WTC11 (cell line): ENCODE data around the gene TAF11L14. TPM values are rescaled to one million over a fixed set of nuclear protein-coding genes. Genes with fewer than 3 reads are reported as not detected.

Experiments
- ATAC-seq: fragments of 200-7000 bp; cut with Tn5 transposase; 2 replicates; pipeline ENCODE4 v1.10.0; 2021; ENCODE audit warnings: mild to moderate bottlenecking, moderate library complexity
- CTCF ChIA-PET: fragments of 300-600 bp; sonication (Branson Sonifier 250); formaldehyde crosslinking; loops from one replicate; lab custom pipeline; 2021; ENCODE audit warnings: antibody characterized with exemption; lab: Charles Lee
- POLR2A ChIA-PET: fragments of 350-600 bp; sonication (Branson Sonifier 250); formaldehyde crosslinking; loops from one replicate; lab custom pipeline; 2021; ENCODE audit warnings: antibody characterized with exemption; lab: Charles Lee
- DNase-seq: peaks from one replicate; pipeline ENCODE4 v3.0.0; 2021; ENCODE audit warnings: low spot score
- H3K27ac Mint-ChIP-seq: 2 replicates; pipeline ENCODE4 v1.8.0; 2021; ENCODE audit warnings: mixed read lengths
- H3K27me3 Mint-ChIP-seq: 2 replicates; pipeline ENCODE4 v1.8.0; 2021; ENCODE audit warnings: low read depth, mild to moderate bottlenecking, moderate library complexity, mixed read lengths
- H3K36me3 Mint-ChIP-seq: 2 replicates; pipeline ENCODE4 v1.8.0; 2021; ENCODE audit warnings: mixed read lengths
- H3K4me1 Mint-ChIP-seq: 2 replicates; pipeline ENCODE4 v1.8.0; 2022; ENCODE audit warnings: mixed read lengths
- H3K4me3 Mint-ChIP-seq: 2 replicates; pipeline ENCODE4 v1.8.0; 2021; ENCODE audit warnings: mild to moderate bottlenecking, moderate library complexity, mixed read lengths
- H3K9me3 Mint-ChIP-seq: 2 replicates; pipeline ENCODE4 v1.8.0; 2021; ENCODE audit warnings: mixed read lengths
- ARID4B ChIP-seq: sonication (generic); formaldehyde crosslinking; IDR thresholded peaks from 2 replicates; pipeline ENCODE4 v1.8.0; 2023; ENCODE audit warnings: missing genetic modification reagents, mild to moderate bottlenecking, borderline replicate concordance
- ATF1 ChIP-seq: sonication (generic); formaldehyde crosslinking; IDR thresholded peaks from 2 replicates; pipeline ENCODE4 v1.8.1; 2023; ENCODE audit warnings: mild to moderate bottlenecking, moderate library complexity, missing genetic modification reagents
- CTCF ChIP-seq: fragments of 200-600 bp; IDR thresholded peaks from 2 replicates; pipeline ENCODE4 v1.8.0; 2022; ENCODE audit warnings: antibody characterized with exemption
- E2F4 ChIP-seq: sonication (generic); formaldehyde crosslinking; IDR thresholded peaks from 2 replicates; pipeline ENCODE4 v1.8.1; 2022; ENCODE audit warnings: low read depth, mild to moderate bottlenecking, moderate library complexity, missing genetic modification reagents, borderline replicate concordance
- ELF4 ChIP-seq: sonication (generic); formaldehyde crosslinking; IDR thresholded peaks from 2 replicates; pipeline ENCODE4 v1.8.1; 2022; ENCODE audit warnings: low read depth, mild to moderate bottlenecking, moderate library complexity, missing genetic modification reagents
- EMX1 ChIP-seq: fragments of 250-450 bp; sonication (Bioruptor Pico); IDR thresholded peaks from 2 replicates; pipeline ENCODE4 v1.8.0; 2021; ENCODE audit warnings: mild to moderate bottlenecking
- FOXK1 ChIP-seq: sonication (generic); formaldehyde crosslinking; IDR thresholded peaks from 2 replicates; pipeline ENCODE4 v1.8.0; 2022; ENCODE audit warnings: mild to moderate bottlenecking, moderate library complexity, missing genetic modification reagents
- GABPB1 ChIP-seq: sonication (generic); formaldehyde crosslinking; IDR thresholded peaks from 2 replicates; pipeline ENCODE4 v1.8.1; 2023; ENCODE audit warnings: mild to moderate bottlenecking, missing genetic modification reagents
- HMGXB4 ChIP-seq: sonication (generic); formaldehyde crosslinking; IDR thresholded peaks from 2 replicates; pipeline ENCODE4 v1.8.1; 2023; ENCODE audit warnings: mild to moderate bottlenecking, moderate library complexity, missing genetic modification reagents
- KAT7 ChIP-seq: sonication (generic); formaldehyde crosslinking; IDR thresholded peaks from 2 replicates; pipeline ENCODE4 v1.8.1; 2023; ENCODE audit warnings: missing genetic modification reagents, mild to moderate bottlenecking, borderline replicate concordance
- MXD4 ChIP-seq: fragments of 250-450 bp; sonication (Bioruptor Pico); IDR thresholded peaks from 2 replicates; pipeline ENCODE4 v1.8.0; 2021; ENCODE audit warnings: mild to moderate bottlenecking, moderate library complexity, borderline replicate concordance
- NFE2L1 ChIP-seq: sonication (generic); formaldehyde crosslinking; IDR thresholded peaks from 2 replicates; pipeline ENCODE4 v1.8.1; 2023; ENCODE audit warnings: missing genetic modification reagents
- NR2C2 ChIP-seq: sonication (generic); formaldehyde crosslinking; IDR thresholded peaks from 2 replicates; pipeline ENCODE4 v1.8.0; 2022; ENCODE audit warnings: mild to moderate bottlenecking, missing genetic modification reagents
- PREB ChIP-seq: sonication (generic); formaldehyde crosslinking; IDR thresholded peaks from 2 replicates; pipeline ENCODE4 v1.8.1; 2022; ENCODE audit warnings: mild to moderate bottlenecking, missing genetic modification reagents, moderate library complexity, borderline replicate concordance
- RORB ChIP-seq: fragments of 250-450 bp; sonication (Bioruptor Pico); IDR thresholded peaks from 2 replicates; pipeline ENCODE4 v1.9.0; 2021; ENCODE audit warnings: mild to moderate bottlenecking
- SP1 ChIP-seq: sonication (generic); formaldehyde crosslinking; conservative IDR thresholded peaks from 2 replicates; pipeline ENCODE4 v1.8.1; 2022; ENCODE audit warnings: missing genetic modification reagents
- ZNF396 ChIP-seq: fragments of 250-450 bp; sonication (Bioruptor Pico); IDR thresholded peaks from 2 replicates; pipeline ENCODE4 v1.8.0; 2021; ENCODE audit warnings: mild to moderate bottlenecking, moderate library complexity, borderline replicate concordance
- ZNF423 ChIP-seq: fragments of 250-450 bp; sonication (Bioruptor Pico); IDR thresholded peaks from 2 replicates; pipeline ENCODE4 v2.1.2; 2022; ENCODE audit warnings: mild to moderate bottlenecking, moderate library complexity
- ZNF671 ChIP-seq: fragments of 250-450 bp; sonication (Bioruptor Pico); IDR thresholded peaks from 2 replicates; pipeline ENCODE4 v1.8.0; 2021; ENCODE audit warnings: mild to moderate bottlenecking
- total RNA-seq: library from RNA; stranded (reverse); gene quantifications from 3 replicates; pipeline ENCODE4 v1.2.3, GENCODE V29; 2021
- TF ChIP-seq, protein P1 (sequence below): fragments of 250-450 bp; sonication (Bioruptor Pico); IDR thresholded peaks from 2 replicates; pipeline ENCODE4 v1.9.0; 2021; ENCODE audit warnings: moderate library complexity, mild to moderate bottlenecking, inconsistent platforms, borderline replicate concordance

TAF11L14 gene
- total RNA-seq, 1 experiment from 2014 or later, result not detected

DNA sequence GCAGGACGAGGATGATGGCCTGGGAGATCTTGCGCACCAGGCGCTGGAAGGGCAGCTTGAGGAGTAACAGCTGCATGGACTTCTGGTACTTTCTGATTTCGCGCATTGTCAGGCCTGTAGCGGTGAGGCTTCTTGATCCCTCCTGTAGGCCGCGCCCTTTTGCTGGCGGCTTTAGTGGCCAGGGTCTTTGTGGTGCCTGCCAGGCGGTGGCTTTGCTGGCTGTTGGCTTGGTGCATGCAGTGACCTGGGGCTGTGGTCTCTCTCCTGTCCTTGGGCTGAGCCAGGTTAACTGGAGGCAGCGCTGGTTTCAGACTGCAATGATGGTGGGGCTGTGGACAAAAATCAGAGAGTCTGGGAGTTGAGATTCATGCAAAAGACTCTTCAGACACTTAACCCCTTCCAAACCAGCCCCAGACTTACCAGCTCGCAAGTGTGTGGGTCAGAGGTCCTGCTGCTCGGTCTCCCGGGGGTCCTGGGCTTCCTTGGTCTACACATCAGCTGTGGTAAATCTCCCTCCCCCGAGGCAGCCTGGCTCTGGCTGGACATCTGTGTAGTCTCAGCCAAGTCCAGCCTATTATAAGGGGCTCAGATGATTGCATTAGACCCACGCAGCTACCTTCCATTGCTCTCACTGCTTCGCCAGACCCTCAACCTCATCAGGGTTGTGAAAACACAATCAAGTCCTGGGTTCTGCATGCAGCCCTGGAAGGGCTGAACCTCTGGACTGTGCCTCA, 19.2 kb upstream of the TAF11L14 start:
- ATAC-seq, result no peak
- no peak overlapping the region for H3K4me3 Mint-ChIP-seq
- H3K27ac Mint-ChIP-seq, result no peak overlapping the region
- peaks cover 5% of the 10 kb centered on the region for H3K9me3 Mint-ChIP-seq
- no peaks in the 10 kb centered on the region for H3K36me3 Mint-ChIP-seq
- no peaks in the 10 kb centered on the region; the same call in 1 of the 2 replicates for H3K27me3 Mint-ChIP-seq
- no peak for DNase-seq
- CTCF ChIA-PET, result no interaction called here
- POLR2A ChIA-PET, result no interaction called here
- TF ChIP-seq NR2C2 (CRISPR knock-in tag), result no peak
- TF ChIP-seq MXD4 (CRISPR knock-in tag), result no peak
- no peaks in the 10 kb centered on the region for H3K4me1 Mint-ChIP-seq

- POLR2A ChIA-PET, result no interaction called here
- no peaks in the 10 kb centered on the region; the same call in 1 of the 2 replicates for H3K27me3 Mint-ChIP-seq
- no peaks in the 10 kb centered on the region for H3K4me1 Mint-ChIP-seq
- CTCF ChIA-PET, result interaction anchor here (0.6 kb wide), 1 partner anchor 404 kb away, joined by 3 read pairs; no protein-coding TSS in a partner anchor
- H3K9me3 Mint-ChIP-seq, result peaks cover 5% of the 10 kb centered on the region
- TF ChIP-seq ZNF671 (CRISPR knock-in tag) (no peak), HMGXB4 (CRISPR knock-in tag) (no peak), RORB (no peak), ZNF396 (CRISPR knock-in tag) (no peak), ELF4 (CRISPR knock-in tag) (no peak), ARID4B (CRISPR knock-in tag) (no peak), SP1 (no peak), KAT7 (CRISPR knock-in tag) (no peak)
- TF ChIP-seq, protein P1, sequence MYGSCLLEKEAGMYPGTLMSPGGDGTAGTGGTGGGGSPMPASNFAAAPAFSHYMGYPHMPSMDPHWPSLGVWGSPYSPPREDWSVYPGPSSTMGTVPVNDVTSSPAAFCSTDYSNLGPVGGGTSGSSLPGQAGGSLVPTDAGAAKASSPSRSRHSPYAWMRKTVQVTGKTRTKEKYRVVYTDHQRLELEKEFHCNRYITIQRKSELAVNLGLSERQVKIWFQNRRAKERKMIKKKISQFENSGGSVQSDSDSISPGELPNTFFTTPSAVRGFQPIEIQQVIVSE (CRISPR knock-in tag), result no peak
- no peak for DNase-seq
- ATAC-seq, result no peak
- H3K36me3 Mint-ChIP-seq, result no peaks in the 10 kb centered on the region
- H3K27ac Mint-ChIP-seq, result no peak overlapping the region
- no peak overlapping the region for H3K4me3 Mint-ChIP-seq
Measured at GRCh38 chr5:17619354-17619753, 14.9 kb upstream of the TAF11L14 start.

DNA sequence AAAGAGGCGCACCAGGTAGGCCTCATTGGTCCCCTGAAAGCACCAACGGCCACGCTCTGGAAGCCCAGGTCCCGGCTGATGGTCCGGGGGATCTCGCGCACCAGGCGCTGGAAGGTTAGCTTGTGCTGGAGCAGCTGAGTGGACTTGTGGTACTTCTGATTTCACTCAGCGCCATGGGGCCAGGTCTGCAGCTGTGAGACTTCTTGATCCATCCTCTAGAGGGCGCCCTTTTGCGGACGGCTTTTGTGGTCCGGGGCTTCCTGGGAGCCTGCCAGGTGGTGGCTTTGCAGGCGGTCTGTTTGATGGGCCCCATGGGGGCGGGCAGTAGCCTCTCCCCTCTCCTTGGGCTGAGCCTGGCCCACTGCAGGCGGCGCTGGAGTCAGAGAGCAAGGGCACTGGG, 13.6 kb upstream of the TAF11L14 start:
- no peaks in the 10 kb centered on the region for H3K27me3 Mint-ChIP-seq
- no peak overlapping the region for H3K27ac Mint-ChIP-seq
- H3K9me3 Mint-ChIP-seq, result peaks cover 5% of the 10 kb centered on the region
- no peaks in the 10 kb centered on the region for H3K4me1 Mint-ChIP-seq
- peak; percentile 77 for DNase-seq
- ChIA-PET CTCF (interaction anchor here (1.0 to 1.6 kb wide), 4 partner anchors 10 to 404 kb away, joined by 3 to 7 read pairs (median 5); partner anchors contain the start of genes BASP1 and TAF11L12), POLR2A (no interaction called here)
- no peaks in the 10 kb centered on the region for H3K36me3 Mint-ChIP-seq
- H3K4me3 Mint-ChIP-seq, result no peak overlapping the region
- peak; percentile 96 for ATAC-seq
- TF ChIP-seq ELF4 (CRISPR knock-in tag) (no peak), EMX1 (CRISPR knock-in tag) (no peak), E2F4 (CRISPR knock-in tag) (no peak), ZNF423 (CRISPR knock-in tag) (peak; percentile 82), ATF1 (CRISPR knock-in tag) (no peak), PREB (CRISPR knock-in tag) (no peak), GABPB1 (CRISPR knock-in tag) (no peak), FOXK1 (CRISPR knock-in tag) (no peak), CTCF (peak; percentile 69), NFE2L1 (CRISPR knock-in tag) (no peak)
